ENCODE results near the gene ELP6.

DNA sequence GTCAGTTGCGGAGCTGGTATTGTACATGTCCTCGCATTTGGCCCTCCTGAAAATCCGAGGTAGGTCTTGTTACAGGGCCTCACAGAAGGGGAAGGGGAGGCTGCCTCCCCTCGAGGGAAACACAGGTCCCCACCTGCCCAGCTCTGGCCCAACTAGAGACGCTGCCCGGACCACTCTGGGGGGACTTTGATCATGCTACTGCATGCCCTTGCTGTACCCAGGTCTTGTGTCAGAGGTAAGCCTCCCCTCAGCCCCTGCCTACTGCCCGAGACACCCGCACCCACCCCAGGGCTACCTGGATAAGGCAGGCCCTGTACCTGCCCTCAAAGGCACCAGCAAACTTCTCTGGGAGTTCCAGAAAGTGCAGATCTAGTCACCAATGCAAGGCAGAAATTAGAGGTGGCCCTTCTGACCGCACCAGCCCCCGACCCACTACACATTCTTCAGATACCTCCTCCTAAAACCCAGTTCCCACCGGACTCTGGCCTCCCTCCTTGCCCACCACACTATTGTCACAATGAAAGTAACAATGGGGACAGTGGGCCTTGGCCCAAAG, 36.8 kb downstream of the ELP6 start:
- TF ChIP-seq, protein P1, sequence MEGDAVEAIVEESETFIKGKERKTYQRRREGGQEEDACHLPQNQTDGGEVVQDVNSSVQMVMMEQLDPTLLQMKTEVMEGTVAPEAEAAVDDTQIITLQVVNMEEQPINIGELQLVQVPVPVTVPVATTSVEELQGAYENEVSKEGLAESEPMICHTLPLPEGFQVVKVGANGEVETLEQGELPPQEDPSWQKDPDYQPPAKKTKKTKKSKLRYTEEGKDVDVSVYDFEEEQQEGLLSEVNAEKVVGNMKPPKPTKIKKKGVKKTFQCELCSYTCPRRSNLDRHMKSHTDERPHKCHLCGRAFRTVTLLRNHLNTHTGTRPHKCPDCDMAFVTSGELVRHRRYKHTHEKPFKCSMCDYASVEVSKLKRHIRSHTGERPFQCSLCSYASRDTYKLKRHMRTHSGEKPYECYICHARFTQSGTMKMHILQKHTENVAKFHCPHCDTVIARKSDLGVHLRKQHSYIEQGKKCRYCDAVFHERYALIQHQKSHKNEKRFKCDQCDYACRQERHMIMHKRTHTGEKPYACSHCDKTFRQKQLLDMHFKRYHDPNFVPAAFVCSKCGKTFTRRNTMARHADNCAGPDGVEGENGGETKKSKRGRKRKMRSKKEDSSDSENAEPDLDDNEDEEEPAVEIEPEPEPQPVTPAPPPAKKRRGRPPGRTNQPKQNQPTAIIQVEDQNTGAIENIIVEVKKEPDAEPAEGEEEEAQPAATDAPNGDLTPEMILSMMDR (IDR thresholded peaks at IDR 0.05; ENCODE audit: poor library complexity, severe bottlenecking) = no peak
- TF ChIP-seq MXI1 (conservative IDR thresholded peaks at IDR 0.05; ENCODE audit: poor library complexity, severe bottlenecking) (no peak), EZH2 (IDR thresholded peaks at IDR 0.05; ENCODE audit: borderline replicate concordance, insufficient read depth, low read length, poor library complexity, severe bottlenecking) (no peak), EP300 (conservative IDR thresholded peaks at IDR 0.05; ENCODE audit: poor library complexity, severe bottlenecking) (no peak), SMC3 (conservative IDR thresholded peaks at IDR 0.05; ENCODE audit: poor library complexity) (no peak), RAD21 (conservative IDR thresholded peaks at IDR 0.05) (no peak)
- TF ChIP-seq, protein P2, sequence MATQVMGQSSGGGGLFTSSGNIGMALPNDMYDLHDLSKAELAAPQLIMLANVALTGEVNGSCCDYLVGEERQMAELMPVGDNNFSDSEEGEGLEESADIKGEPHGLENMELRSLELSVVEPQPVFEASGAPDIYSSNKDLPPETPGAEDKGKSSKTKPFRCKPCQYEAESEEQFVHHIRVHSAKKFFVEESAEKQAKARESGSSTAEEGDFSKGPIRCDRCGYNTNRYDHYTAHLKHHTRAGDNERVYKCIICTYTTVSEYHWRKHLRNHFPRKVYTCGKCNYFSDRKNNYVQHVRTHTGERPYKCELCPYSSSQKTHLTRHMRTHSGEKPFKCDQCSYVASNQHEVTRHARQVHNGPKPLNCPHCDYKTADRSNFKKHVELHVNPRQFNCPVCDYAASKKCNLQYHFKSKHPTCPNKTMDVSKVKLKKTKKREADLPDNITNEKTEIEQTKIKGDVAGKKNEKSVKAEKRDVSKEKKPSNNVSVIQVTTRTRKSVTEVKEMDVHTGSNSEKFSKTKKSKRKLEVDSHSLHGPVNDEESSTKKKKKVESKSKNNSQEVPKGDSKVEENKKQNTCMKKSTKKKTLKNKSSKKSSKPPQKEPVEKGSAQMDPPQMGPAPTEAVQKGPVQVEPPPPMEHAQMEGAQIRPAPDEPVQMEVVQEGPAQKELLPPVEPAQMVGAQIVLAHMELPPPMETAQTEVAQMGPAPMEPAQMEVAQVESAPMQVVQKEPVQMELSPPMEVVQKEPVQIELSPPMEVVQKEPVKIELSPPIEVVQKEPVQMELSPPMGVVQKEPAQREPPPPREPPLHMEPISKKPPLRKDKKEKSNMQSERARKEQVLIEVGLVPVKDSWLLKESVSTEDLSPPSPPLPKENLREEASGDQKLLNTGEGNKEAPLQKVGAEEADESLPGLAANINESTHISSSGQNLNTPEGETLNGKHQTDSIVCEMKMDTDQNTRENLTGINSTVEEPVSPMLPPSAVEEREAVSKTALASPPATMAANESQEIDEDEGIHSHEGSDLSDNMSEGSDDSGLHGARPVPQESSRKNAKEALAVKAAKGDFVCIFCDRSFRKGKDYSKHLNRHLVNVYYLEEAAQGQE (IDR thresholded peaks at IDR 0.05; ENCODE audit: borderline replicate concordance) = no peak
